ENCODE measurements around the gene TERT. TPM values are rescaled to one million over a fixed set of nuclear protein-coding genes. Genes with fewer than 3 reads are reported as not detected.
"Not testable (repeated sequence)": the region's sequence is repeated elsewhere in the genome, so short reads cannot be mapped to it uniquely, and the experiment has no call there.

Gene TERT
- total RNA-seq, 2 donors from 2014 or later = 0.72 to 13.7 TPM

DNA sequence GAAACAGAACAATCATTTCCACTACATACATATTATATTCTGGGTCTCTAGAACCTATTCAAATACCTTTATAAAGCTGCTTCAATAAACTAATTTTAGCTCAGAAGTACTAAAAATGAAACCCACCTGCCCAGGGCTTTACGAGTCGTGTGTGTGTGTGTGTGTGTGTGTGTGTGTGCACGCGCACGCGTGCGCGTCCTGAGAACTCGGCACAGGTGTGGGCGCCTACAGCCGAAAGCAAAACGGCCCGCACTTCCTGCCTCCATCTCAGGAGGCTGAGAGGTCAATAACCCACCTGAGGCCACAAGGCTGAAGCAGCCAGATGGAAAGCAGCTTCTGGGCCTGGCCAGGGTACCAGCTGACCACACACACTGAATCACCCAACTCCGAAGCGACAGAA lies 47.0 kb upstream of the TERT start:
- no peaks in the 10 kb centered on the region for H3K9me3 ChIP-seq
- no peak overlapping the region for H3K4me3 ChIP-seq
- peaks cover 15% of the 10 kb centered on the region for H3K36me3 ChIP-seq
- no peak for DNase-seq
- no peak overlapping the region for H3K9ac ChIP-seq (ENCODE audit: low read depth in 2 of 2, low read length in 2 of 2)
- intact Hi-C loops (cut with DNase I) = no loop called here
- H3K27me3 ChIP-seq = no peaks in the 10 kb centered on the region
- H3K27ac ChIP-seq = no peak overlapping the region
- H3K4me1 ChIP-seq = peaks cover 12% of the 10 kb centered on the region
- no peak for TF ChIP-seq CTCF (IDR thresholded peaks at IDR 0.05)

- DNase-seq; H3K4me3 ChIP-seq; H3K27me3 ChIP-seq; H3K4me1 ChIP-seq; intact Hi-C loops (cut with DNase I); H3K9me3 ChIP-seq; H3K9ac ChIP-seq (ENCODE audit: low read depth in 2 of 2, low read length in 2 of 2); H3K27ac ChIP-seq: not testable (repeated sequence)
- H3K36me3 ChIP-seq = peaks cover 15% of the 10 kb centered on the region
These were observed 44.9 kb upstream of the TERT start for GRCh38 chr5:1339818-1340210.

DNA sequence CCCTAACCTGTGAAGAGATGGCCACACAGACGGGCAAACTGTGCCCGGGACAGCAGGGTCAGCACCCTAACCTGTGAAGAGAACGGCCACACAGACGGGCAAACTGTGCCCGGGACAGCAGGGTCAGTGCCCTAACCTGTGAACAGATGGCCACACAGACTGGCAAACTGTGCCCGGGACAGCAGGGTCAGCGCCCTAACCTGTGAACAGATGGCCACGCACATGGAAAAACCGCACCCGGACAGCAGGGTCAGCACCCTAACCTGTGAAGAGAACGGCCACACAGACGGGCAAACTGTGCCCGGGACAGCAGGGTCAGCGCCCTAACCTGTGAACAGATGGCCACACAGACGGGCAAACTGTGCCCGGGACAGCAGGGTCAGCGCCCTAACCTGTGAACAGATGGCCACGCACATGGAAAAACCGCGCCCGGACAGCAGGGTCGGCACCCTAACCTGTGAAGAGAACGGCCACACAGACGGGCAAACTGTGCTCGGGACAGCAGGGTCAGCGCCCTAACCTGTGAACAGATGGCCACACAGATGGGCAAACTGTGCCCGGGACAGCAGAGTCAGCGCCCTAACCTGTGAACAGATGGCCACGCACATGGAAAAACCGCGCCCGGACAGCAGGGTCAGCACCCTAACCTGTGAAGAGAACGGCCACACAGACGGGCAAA lies 44.4 kb upstream of the TERT start:
- H3K9ac ChIP-seq (ENCODE audit: low read depth in 2 of 2, low read length in 2 of 2); H3K4me3 ChIP-seq; DNase-seq; H3K4me1 ChIP-seq; H3K27ac ChIP-seq; intact Hi-C loops (cut with DNase I); H3K9me3 ChIP-seq; H3K27me3 ChIP-seq: not testable (repeated sequence)
- peaks cover 15% of the 10 kb centered on the region for H3K36me3 ChIP-seq

DNA sequence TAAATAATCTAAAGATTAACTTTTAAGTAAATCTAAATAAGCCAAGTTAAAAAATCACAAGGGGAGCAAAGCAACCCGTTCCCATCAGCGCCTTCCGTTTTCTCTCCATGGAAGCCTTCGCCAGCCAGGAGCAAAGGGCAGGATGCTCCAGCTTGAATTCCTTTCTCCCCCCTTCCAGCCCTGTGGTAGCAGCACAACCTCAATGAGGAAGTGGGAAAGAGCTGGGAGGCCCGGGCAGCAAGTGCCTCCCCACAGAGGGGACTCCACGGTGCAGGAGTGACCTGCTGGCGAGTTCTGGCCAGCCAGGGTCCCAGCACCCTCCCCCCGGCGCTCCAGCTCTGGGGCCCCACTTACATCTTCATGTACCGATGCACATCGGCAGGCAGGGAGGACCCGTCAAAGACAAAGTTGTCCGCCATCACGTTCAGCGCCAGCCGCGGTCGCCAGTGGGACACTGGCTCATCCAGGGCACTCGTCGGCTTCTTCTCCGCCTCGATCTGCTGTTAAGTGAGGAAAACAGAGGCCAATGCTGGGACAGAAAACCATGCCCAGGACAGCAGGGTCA lies 43.7 kb upstream of the TERT start:
- TF ChIP-seq CTCF (IDR thresholded peaks at IDR 0.05) = no peak
- intact Hi-C loops (cut with DNase I) = no loop called here
- peaks cover 2% of the 10 kb centered on the region for H3K4me1 ChIP-seq
- no peaks in the 10 kb centered on the region for H3K9me3 ChIP-seq
- H3K36me3 ChIP-seq = peaks cover 15% of the 10 kb centered on the region
- no peaks in the 10 kb centered on the region for H3K27me3 ChIP-seq
- no peak overlapping the region for H3K4me3 ChIP-seq
- H3K9ac ChIP-seq (ENCODE audit: low read depth in 2 of 2, low read length in 2 of 2) = no peak overlapping the region
- DNase-seq = no peak
- no peak overlapping the region for H3K27ac ChIP-seq

DNA sequence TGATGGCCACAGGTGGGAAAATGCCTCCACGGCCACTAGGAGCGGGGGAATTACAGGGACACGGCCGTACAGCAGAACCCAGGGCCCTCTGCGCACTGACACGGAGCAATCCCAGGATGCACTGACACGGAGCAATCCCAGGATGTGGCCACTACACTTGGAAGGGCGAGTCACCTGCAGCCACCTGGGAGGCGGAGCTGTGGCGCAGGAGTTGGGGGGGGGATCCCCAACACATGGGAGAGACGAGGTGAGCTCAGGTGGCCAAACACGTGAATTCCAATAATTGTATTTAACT lies 43.3 kb upstream of the TERT start:
- DNase-seq = no peak
- H3K4me1 ChIP-seq = no peaks in the 10 kb centered on the region
- H3K9me3 ChIP-seq = no peaks in the 10 kb centered on the region
- intact Hi-C loops (cut with DNase I) = no loop called here
- H3K4me3 ChIP-seq = no peak overlapping the region
- peaks cover 15% of the 10 kb centered on the region for H3K36me3 ChIP-seq
- TF ChIP-seq CTCF (IDR thresholded peaks at IDR 0.05) = no peak
- H3K27ac ChIP-seq = no peak overlapping the region
- H3K27me3 ChIP-seq = no peaks in the 10 kb centered on the region
- no peak overlapping the region for H3K9ac ChIP-seq (ENCODE audit: low read depth in 2 of 2, low read length in 2 of 2)

DNA sequence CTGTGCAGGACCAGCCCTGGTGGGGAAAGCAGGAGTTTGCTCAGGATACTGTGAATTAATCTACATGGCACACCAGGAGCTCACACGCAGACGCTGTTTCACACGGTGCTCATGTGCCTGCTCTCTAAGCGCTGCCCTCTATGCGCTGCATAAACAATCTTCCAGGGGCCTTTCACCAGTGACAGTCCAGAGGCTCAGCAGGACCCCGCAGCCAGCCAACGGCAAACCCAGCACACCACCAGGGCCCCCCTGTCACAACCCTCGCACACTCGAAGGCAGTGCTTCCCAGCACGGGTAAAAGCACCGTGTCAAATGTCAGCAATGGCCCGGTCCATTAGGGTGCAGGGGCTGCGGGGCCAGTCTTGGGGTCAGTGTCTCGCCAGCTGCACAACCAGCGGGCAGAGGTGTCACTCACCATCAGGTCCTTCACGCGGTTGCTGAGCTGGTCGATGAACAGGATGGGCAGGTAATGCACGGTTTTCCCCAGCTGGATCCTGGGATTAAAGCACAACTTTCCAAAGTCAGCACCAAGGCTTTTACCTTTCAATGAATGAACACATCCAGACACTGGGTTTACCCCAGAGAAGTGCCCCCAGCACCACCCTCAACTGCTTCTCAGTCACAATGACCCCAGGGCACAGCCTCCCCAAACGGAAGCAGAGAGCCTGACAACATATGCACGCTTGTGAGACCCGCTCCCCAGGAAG lies 42.8 kb upstream of the TERT start:
- intact Hi-C loops (cut with DNase I) = no loop called here
- Histone ChIP-seq H3K9ac (ENCODE audit: low read depth in 2 of 2, low read length in 2 of 2) (no peak overlapping the region), H3K36me3 (peaks cover 15% of the 10 kb centered on the region), H3K27me3 (no peaks in the 10 kb centered on the region), H3K9me3 (no peaks in the 10 kb centered on the region), H3K4me3 (no peak overlapping the region), H3K4me1 (no peaks in the 10 kb centered on the region), H3K27ac (no peak overlapping the region)
- no peak for TF ChIP-seq CTCF (IDR thresholded peaks at IDR 0.05)
- no peak for DNase-seq
